GM12878 (cell line): ENCODE measurements around the gene UFC1. TPM values are rescaled to one million over a fixed set of nuclear protein-coding genes. Genes with fewer than 3 reads are reported as not detected.
A peak's percentile ranks its signal among the peaks of the same experiment; 100 is the strongest.

Experiments used
- ATF2 ChIP-seq: IDR thresholded peaks from 2 replicates; pipeline ENCODE4 v1.6.1; 2012; ENCODE audit warnings: low read length, inconsistent platforms
- BHLHE40 ChIP-seq, 2 experiments: fragments of 450-650 bp in 1 of 2; IDR thresholded peaks; 2 replicates each; pipeline ENCODE4 v1.6.1; 2011 to 2017; ENCODE audit warnings: low read depth in 2 of 2, borderline replicate concordance in 1 of 2, improper control_type of control experiment in 1 of 2, low read length in 1 of 2, mild to moderate bottlenecking in 1 of 2
- E4F1 ChIP-seq: fragments of 450-650 bp; IDR thresholded peaks from 2 replicates; pipeline ENCODE4 v1.6.1; 2018; ENCODE audit warnings: borderline replicate concordance, mild to moderate bottlenecking; ENCODE audit not compliant: partially characterized antibody
- EZH2 ChIP-seq: IDR thresholded peaks from 2 replicates; pipeline ENCODE4 v1.6.1; 2012; ENCODE audit warnings: low read depth, mild to moderate bottlenecking, control low read depth, inconsistent platforms, low read length, borderline replicate concordance; ENCODE audit not compliant: control insufficient read depth
- HDGF ChIP-seq: fragments of 450-650 bp; IDR thresholded peaks from 2 replicates; pipeline ENCODE4 v1.6.1; 2016; ENCODE audit warnings: antibody characterized with exemption
- HSF1 ChIP-seq: fragments of 150-350 bp; IDR thresholded peaks from 2 replicates; pipeline ENCODE4 v1.6.1; 2014; ENCODE audit warnings: mild to moderate bottlenecking, low read depth, low read length
- KDM1A ChIP-seq: fragments of 200-600 bp; sonication (generic); IDR thresholded peaks from 2 replicates; pipeline ENCODE4 v1.6.1; 2016; ENCODE audit warnings: borderline replicate concordance
- MTA3 ChIP-seq: IDR thresholded peaks from 2 replicates; pipeline ENCODE4 v1.6.1; 2012; ENCODE audit warnings: low read length, inconsistent platforms, borderline replicate concordance
- MYC ChIP-seq: IDR thresholded peaks from 2 replicates; pipeline ENCODE4 v1.6.1; 2011; ENCODE audit warnings: mild to moderate bottlenecking, low read length, moderate library complexity, inconsistent platforms; ENCODE audit not compliant: insufficient read depth, insufficient replicate concordance, insufficient read length, severe bottlenecking
- PAX5 ChIP-seq: IDR thresholded peaks from 2 replicates; pipeline ENCODE4 v1.6.1; 2011; ENCODE audit warnings: low read depth, low read length, borderline replicate concordance
- SREBF1 ChIP-seq: IDR thresholded peaks from 2 replicates; pipeline ENCODE4 v1.6.1; 2012; ENCODE audit warnings: mild to moderate bottlenecking, low read length
- SRF ChIP-seq, 2 experiments: IDR thresholded peaks; 2 replicates each; pipeline ENCODE4 v1.6.1; 2011; ENCODE audit warnings: low read depth in 2 of 2, low read length in 2 of 2, mild to moderate bottlenecking in 1 of 2, moderate library complexity in 1 of 2
- SUPT20H ChIP-seq: IDR thresholded peaks from 2 replicates; pipeline ENCODE4 v1.6.1; 2011; ENCODE audit warnings: low read depth, mild to moderate bottlenecking, low read length, moderate library complexity, borderline replicate concordance; ENCODE audit not compliant: control insufficient read depth
- ZNF274 ChIP-seq: IDR thresholded peaks from one replicate; pipeline ENCODE4 v1.8.0; 2011; ENCODE audit not compliant: insufficient read length, insufficient read depth
- ZNF687 ChIP-seq: fragments of 450-650 bp; IDR thresholded peaks from 2 replicates; pipeline ENCODE4 v1.6.1; 2017; ENCODE audit warnings: mild to moderate bottlenecking, moderate library complexity
- polyA plus RNA-seq, 11 experiments: library from polyadenylated mRNA; depleted of rRNA in 4 of 11; unstranded in 6 of 11; stranded (reverse) in 5 of 11; fragments of >200 nt; fragmentation: Nextera tagmentation in 4 of 11; fragmentation: Illumina TruSeq in 1 of 11; extraction: Ambion mirVana in 4 of 11; extraction: Trizol in 1 of 11; gene quantifications; 1 replicate in 1 of 11; 2 replicates in 10 of 11; pipeline versions ENCODE4 v1.2.1 to v1.2.3, GENCODE V29; 2011 to 2016; ENCODE audit warnings: inconsistent platforms in 2 of 11, missing spikeins in 2 of 11, low read depth in 1 of 11
- total RNA-seq, 4 experiments: library from RNA; depleted of rRNA in 3 of 4; stranded (reverse); fragments of >200 nt in 3 of 4; fragmentation: Illumina TruSeq in 1 of 4; extraction: Trizol in 1 of 4; gene quantifications; 2 replicates each; pipeline versions ENCODE4 v1.2.1 to v1.2.3, GENCODE V29; 2013 to 2021
- TF ChIP-seq, protein P1 (sequence below): fragments of 450-650 bp; conservative IDR thresholded peaks from 2 replicates; pipeline ENCODE4 v1.6.1; 2017; ENCODE audit warnings: mild to moderate bottlenecking, moderate library complexity

UFC1 gene
- total and polyA plus RNA-seq, 10 of the 15 experiments (the other 5 are each of a cell fraction or from before 2014, with no cell fraction given), result 95.9 to 239 (median 151) TPM

DNA sequence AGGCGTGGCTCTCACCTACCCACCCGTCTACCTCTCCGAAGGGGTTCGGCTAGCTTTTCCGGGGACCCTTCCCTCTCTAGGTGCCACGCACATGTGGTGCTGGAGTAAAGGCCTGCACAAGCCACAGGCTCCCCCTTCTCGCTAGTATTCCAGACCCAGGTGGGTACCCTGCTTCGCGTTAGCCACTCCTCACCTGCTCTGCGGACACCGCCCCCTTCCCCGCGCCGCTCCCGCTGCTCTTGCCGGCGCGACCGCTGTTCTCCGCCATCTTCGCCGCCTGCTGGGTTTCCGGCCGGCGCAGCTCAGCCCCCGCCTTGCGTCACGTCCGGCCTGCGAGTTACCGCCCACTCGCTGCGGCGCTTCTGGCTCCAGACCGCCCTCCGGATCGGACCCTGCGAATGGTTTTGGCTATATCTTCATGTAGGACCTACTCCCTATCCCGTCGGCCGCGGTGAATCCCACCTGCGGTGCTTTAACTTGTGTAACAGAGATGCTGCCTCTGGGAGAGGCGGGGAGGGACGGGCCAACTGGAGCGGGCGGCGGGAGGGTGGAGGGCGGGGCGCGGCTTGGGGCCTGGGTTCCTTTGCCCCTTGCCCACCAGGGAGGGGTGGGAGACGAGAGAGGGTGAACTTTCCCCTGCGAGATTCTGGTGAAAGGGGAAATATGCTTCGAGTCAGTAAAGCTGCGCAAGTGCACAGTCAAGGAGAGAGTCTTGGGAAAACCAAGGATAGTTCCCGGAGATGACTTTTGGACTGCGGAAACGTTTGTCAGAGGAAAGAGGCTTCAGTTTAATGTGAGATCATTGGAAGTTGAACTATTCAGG, 35.8 kb upstream of the UFC1 start, which contains the start of the genes NIT1 and PFDN2 (continued):
- TF ChIP-seq PAX5 (no peak), EZH2 (no peak), ZNF274 (no peak), ATF2 (no peak), MYC (peak; percentile 39), MTA3 (no peak), SUPT20H (no peak), SREBF1 (no peak), E4F1 (no peak), BHLHE40 (IDR thresholded peaks at IDR 0.05; ENCODE audit: borderline replicate concordance in 1 of 2, low read depth in 2 of 2, low read length in 1 of 2) (no peak; a peak in 1 of 4 replicates), SRF (IDR thresholded peaks at IDR 0.05; ENCODE audit: low read depth in 2 of 2, low read length in 2 of 2) (no peak), HSF1 (no peak), ZNF687 (no peak; the same call in 1 of the 2 replicates), KDM1A (no peak), HDGF (0 out of 2 replicates have a peak, but pooled peaks have one; percentile 68)
- TF ChIP-seq, protein P1, sequence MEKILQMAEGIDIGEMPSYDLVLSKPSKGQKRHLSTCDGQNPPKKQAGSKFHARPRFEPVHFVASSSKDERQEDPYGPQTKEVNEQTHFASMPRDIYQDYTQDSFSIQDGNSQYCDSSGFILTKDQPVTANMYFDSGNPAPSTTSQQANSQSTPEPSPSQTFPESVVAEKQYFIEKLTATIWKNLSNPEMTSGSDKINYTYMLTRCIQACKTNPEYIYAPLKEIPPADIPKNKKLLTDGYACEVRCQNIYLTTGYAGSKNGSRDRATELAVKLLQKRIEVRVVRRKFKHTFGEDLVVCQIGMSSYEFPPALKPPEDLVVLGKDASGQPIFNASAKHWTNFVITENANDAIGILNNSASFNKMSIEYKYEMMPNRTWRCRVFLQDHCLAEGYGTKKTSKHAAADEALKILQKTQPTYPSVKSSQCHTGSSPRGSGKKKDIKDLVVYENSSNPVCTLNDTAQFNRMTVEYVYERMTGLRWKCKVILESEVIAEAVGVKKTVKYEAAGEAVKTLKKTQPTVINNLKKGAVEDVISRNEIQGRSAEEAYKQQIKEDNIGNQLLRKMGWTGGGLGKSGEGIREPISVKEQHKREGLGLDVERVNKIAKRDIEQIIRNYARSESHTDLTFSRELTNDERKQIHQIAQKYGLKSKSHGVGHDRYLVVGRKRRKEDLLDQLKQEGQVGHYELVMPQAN, result peak; percentile 89; the same call in 1 of the 2 replicates
